ENCODE results near the gene TTC31. TPM values are rescaled to one million over a fixed set of nuclear protein-coding genes. Genes with fewer than 3 reads are reported as not detected.

The TTC31 gene
- total RNA-seq, 3 donors from 2014 or later, result 27.2 to 34.1 (median 30.9) TPM

- H3K4me1 ChIP-seq (ENCODE audit: low read depth), result no peaks in the 10 kb centered on the region
- H3K36me3 ChIP-seq (ENCODE audit: low read depth), result no peaks in the 10 kb centered on the region
- no peak for ATAC-seq
- intact Hi-C loops (cut with DNase I, micrococcal nuclease), result loop anchor here in 1 of 2 donors (10.0 kb wide), 1 partner anchor 45 kb away; no protein-coding TSS in a partner anchor
- no peak for TF ChIP-seq CTCF (IDR thresholded peaks at IDR 0.05)
- no peak overlapping the region for H3K4me3 ChIP-seq
- no peaks in the 10 kb centered on the region for H3K9me3 ChIP-seq
- peak in 2 of 3 donors; percentile 13 to 39 for DNase-seq
Measured at GRCh38 chr2:74489906-74490305, 7.0 kb downstream of the TTC31 start.

DNA sequence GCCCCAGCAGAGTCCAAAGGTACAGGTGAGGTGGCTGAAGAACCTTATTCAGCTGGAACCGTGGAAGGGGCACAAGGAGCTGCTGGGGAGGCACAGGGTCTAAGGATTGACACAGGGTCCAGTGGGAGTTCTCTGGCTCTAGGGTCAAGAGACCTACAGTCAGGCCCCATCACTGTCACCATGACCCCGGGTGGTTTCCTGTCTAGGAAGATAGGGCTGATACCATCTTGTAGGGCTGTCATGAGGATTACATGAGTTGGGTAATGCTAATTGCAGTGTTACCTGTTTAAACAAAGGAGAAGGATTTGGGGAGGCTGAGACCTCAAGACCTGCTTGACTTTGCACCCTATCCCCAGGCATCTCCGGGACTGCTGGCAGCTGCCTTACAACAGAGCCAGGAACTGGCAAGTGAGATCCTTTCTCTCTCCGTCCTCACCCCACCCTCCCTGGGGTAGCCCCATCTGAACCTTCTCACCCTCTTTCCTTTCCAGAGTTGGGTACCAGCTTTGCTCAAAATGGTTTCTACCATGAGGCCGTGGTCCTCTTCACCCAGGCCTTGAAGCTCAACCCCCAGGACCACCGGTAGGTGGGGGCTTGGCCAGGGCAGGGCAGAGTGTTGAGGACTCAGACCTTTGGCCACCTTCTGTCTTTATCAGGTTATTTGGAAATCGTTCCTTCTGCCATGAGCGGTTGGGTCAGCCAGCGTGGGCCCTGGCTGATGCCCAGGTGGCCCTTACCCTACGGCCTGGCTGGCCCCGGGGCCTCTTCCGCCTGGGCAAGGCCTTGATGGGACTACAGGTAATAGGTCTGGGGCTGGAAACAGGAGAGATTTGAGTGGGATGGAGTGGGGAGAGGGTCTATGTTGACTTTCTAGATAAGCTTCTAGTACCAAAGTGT is 9.0 kb downstream of the TTC31 start:
- Histone ChIP-seq H3K36me3 (ENCODE audit: low read depth) (no peaks in the 10 kb centered on the region), H3K4me1 (ENCODE audit: low read depth) (no peaks in the 10 kb centered on the region), H3K4me3 (no peak overlapping the region), H3K9me3 (no peaks in the 10 kb centered on the region)
- intact Hi-C loops (cut with DNase I, micrococcal nuclease), result no loop called here
- no peak for TF ChIP-seq CTCF (IDR thresholded peaks at IDR 0.05)
- peak in 2 of 3 donors; percentile 14 to 15 for DNase-seq
- no peak for ATAC-seq

- ATAC-seq (no peak), DNase-seq (peak in 2 of 3 donors; percentile 4 to 18)
- Histone ChIP-seq H3K36me3 (ENCODE audit: low read depth) (no peaks in the 10 kb centered on the region), H3K4me3 (no peak overlapping the region), H3K9me3 (no peaks in the 10 kb centered on the region), H3K4me1 (ENCODE audit: low read depth) (peaks cover 7% of the 10 kb centered on the region)
- no peak for TF ChIP-seq CTCF (IDR thresholded peaks at IDR 0.05)
- intact Hi-C loops (cut with DNase I, micrococcal nuclease), result no loop called here
Measured at GRCh38 chr2:74493546-74493945, 10.7 kb downstream of the TTC31 start.

DNA sequence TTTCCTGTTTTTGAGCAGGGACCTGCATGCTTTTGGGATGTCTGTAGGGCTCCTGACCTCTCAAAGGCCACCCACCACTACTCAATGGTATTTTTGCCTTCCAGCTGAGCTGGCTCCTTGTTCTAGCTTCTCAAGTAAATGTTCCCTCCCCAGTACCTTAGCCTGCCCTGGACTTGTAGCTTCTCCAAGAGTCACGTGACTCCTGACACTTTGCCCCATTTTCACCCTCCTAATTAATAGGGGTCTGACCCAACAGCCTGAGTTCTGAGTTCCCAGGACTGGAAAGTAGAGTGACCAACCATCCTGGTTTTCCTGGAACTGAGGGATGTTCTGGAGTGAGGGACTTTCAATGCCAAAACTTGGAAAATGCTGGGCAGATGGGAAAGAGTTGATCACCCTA is 12.6 kb downstream of the TTC31 start:
- intact Hi-C loops (cut with DNase I, micrococcal nuclease), result no loop called here
- H3K4me3 ChIP-seq, result no peak overlapping the region
- DNase-seq, result no peak
- peaks cover 18% of the 10 kb centered on the region for H3K4me1 ChIP-seq (ENCODE audit: low read depth)
- no peaks in the 10 kb centered on the region for H3K9me3 ChIP-seq
- no peak for ATAC-seq
- no peaks in the 10 kb centered on the region for H3K36me3 ChIP-seq (ENCODE audit: low read depth)
- TF ChIP-seq CTCF (IDR thresholded peaks at IDR 0.05), result no peak

- H3K36me3 ChIP-seq (ENCODE audit: low read depth), result no peaks in the 10 kb centered on the region
- H3K4me1 ChIP-seq (ENCODE audit: low read depth), result peaks cover 23% of the 10 kb centered on the region
- no peak overlapping the region for H3K4me3 ChIP-seq
- no peak for ATAC-seq
- intact Hi-C loops (cut with DNase I, micrococcal nuclease), result no loop called here
- no peak for DNase-seq
- no peaks in the 10 kb centered on the region for H3K9me3 ChIP-seq
- no peak for TF ChIP-seq CTCF (IDR thresholded peaks at IDR 0.05)
Measured at GRCh38 chr2:74496997-74497776, 14.3 kb downstream of the TTC31 start.

Measured in mucosa of descending colon (tissue), 3 donors.